Keratinocyte (primary cell): ENCODE results near the gene EIF4E2. TPM values are rescaled to one million over a fixed set of nuclear protein-coding genes. Genes with fewer than 3 reads are reported as not detected.

ENCODE experiments used
- DNase-seq: peaks from one replicate; pipeline ENCODE4 v3.0.0-alpha.2; 2011; ENCODE audit warnings: low read depth, missing footprints, low spot score
- FAIRE-seq: peaks from 2 replicates; lab custom pipeline; 2011; peaks lifted over from hg19 to GRCh38; lab: Jason Lieb, UNC
- H2AFZ ChIP-seq: 2 replicates; pipeline ENCODE4 v1.6.0; 2012; ENCODE audit warnings: low read length, control low read depth, inconsistent platforms; ENCODE audit not compliant: control insufficient read depth
- H3K27ac ChIP-seq: 2 replicates; pipeline ENCODE4 v1.5.1; 2011; ENCODE audit warnings: low read length; ENCODE audit not compliant: control insufficient read depth, insufficient read depth
- H3K27me3 ChIP-seq: 3 replicates; pipeline ENCODE4 v1.6.0; 2011; ENCODE audit warnings: low read length; ENCODE audit not compliant: control insufficient read depth, insufficient read depth; ENCODE audit errors: extremely low read depth
- H3K36me3 ChIP-seq, 2 experiments: 2 replicates in 1 of 2; 3 replicates in 1 of 2; pipeline ENCODE4 v1.5.1; 2011; ENCODE audit warnings: low read length in 2 of 2, mild to moderate bottlenecking in 1 of 2; ENCODE audit not compliant: control insufficient read depth in 2 of 2, insufficient read depth in 2 of 2; ENCODE audit errors: extremely low read depth in 1 of 2
- H3K4me1 ChIP-seq: 3 replicates; pipeline ENCODE4 v1.5.1; 2011; ENCODE audit warnings: low read length; ENCODE audit not compliant: control insufficient read depth, insufficient read depth; ENCODE audit errors: extremely low read depth
- H3K4me2 ChIP-seq: 3 replicates; pipeline ENCODE4 v1.6.0; 2011; ENCODE audit warnings: low read depth, low read length; ENCODE audit not compliant: control insufficient read depth, insufficient read depth; ENCODE audit errors: extremely low read depth
- H3K4me3 ChIP-seq, 3 experiments: fragments of 200-600 bp in 1 of 3; sonication (generic) in 1 of 3; 2 replicates in 2 of 3; 3 replicates in 1 of 3; pipeline ENCODE4 v1.5.1; 2011 to 2016; ENCODE audit warnings: low read length in 3 of 3, mild to moderate bottlenecking in 3 of 3, control low read depth in 2 of 3, inconsistent platforms in 1 of 3, low read depth in 1 of 3, mixed read lengths in 1 of 3, mixed run types in 1 of 3, moderate library complexity in 1 of 3; ENCODE audit not compliant: control insufficient read depth in 2 of 3, insufficient read depth in 2 of 3; ENCODE audit errors: extremely low read depth in 1 of 3
- H3K79me2 ChIP-seq: 2 replicates; pipeline ENCODE4 v1.6.0; 2012; ENCODE audit warnings: low read length; ENCODE audit not compliant: control insufficient read depth, insufficient read depth
- H3K9ac ChIP-seq: 3 replicates; pipeline ENCODE4 v1.6.0; 2011; ENCODE audit warnings: low read length; ENCODE audit not compliant: control insufficient read depth, insufficient read depth; ENCODE audit errors: extremely low read depth
- H3K9me1 ChIP-seq: 3 replicates; pipeline ENCODE4 v1.6.0; 2011; ENCODE audit warnings: low read length; ENCODE audit not compliant: control insufficient read depth, insufficient read depth; ENCODE audit errors: extremely low read depth
- H3K9me3 ChIP-seq: 2 replicates; pipeline ENCODE4 v1.5.1; 2012; ENCODE audit warnings: low read depth, low read length; ENCODE audit not compliant: control insufficient read depth
- H4K20me1 ChIP-seq: 3 replicates; pipeline ENCODE4 v1.6.0; 2011; ENCODE audit warnings: low read length; ENCODE audit not compliant: control insufficient read depth, insufficient read depth; ENCODE audit errors: extremely low read depth
- EZH2 ChIP-seq: IDR thresholded peaks from one replicate; pipeline ENCODE4 v1.6.1; 2012; ENCODE audit warnings: inconsistent platforms, mild to moderate bottlenecking, low read length, moderate library complexity
- dilution Hi-C: fragments of 300-500 bp; cut with MboI; formaldehyde crosslinking; loops from one replicate; pipeline ENCODE4 v1.7.0; 2020; ENCODE audit warnings: low sequenced_read_pairs; ENCODE audit not compliant: extremely low pct_ligation_motif_present
- polyA plus RNA-seq, 5 experiments: library from polyadenylated mRNA; depleted of rRNA in 3 of 5; stranded (reverse) in 3 of 5; stranded (forward) in 1 of 5; unstranded in 1 of 5; fragments of >200 nt; gene quantifications; 1 replicate in 1 of 5; 2 replicates in 3 of 5; 3 replicates in 1 of 5; pipeline versions ENCODE4 v1.2.1 to v1.2.3, GENCODE V29; 2011 to 2012; ENCODE audit warnings: missing spikeins in 2 of 5, low read depth in 1 of 5, low replicate concordance in 1 of 5
- TF ChIP-seq, protein P1 (sequence below), 3 experiments: IDR thresholded peaks in 1 of 3; conservative IDR thresholded peaks in 1 of 3; optimal IDR thresholded peaks in 1 of 3; 2 replicates in 2 of 3; 3 replicates in 1 of 3; pipeline versions ENCODE3 to v1.5.1; 2011; ENCODE audit warnings: low read length in 3 of 3, mild to moderate bottlenecking in 3 of 3, moderate library complexity in 2 of 3, control low read depth in 1 of 3, inconsistent platforms in 1 of 3; ENCODE audit not compliant: insufficient read depth in 2 of 3; ENCODE audit errors: extremely low read depth in 1 of 3

The EIF4E2 gene
- polyA plus RNA-seq, 1 donor (not counting 4 experiments of a cell fraction or from before 2014, with no cell fraction given), result 79.2 TPM

DNA sequence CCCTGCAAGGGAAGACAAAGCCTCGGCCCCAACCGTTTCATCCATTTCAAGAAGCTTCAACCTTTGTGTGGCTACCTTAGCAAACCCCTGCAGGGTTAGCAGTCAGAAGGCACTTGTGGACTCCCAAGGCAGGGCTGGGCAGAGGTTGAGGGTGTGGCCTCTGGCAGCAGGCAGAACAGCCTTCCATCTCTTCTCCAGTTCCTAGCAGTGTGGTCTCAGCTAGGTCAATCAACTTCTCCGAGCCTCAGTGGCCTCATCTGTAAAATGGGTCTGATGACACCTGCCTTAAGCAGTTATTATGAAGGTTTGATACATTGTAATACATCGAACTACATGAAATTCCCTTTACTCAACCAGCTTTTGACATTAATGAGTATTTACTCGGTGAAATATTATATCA lies 37.1 kb upstream of the EIF4E2 start:
- no peaks in the 10 kb centered on the region for H3K4me1 ChIP-seq
- H3K36me3 ChIP-seq, result no peaks in the 10 kb centered on the region
- no peaks in the 10 kb centered on the region for H3K9me1 ChIP-seq
- no peaks in the 10 kb centered on the region for H3K9me3 ChIP-seq
- peaks cover 6% of the 10 kb centered on the region for H3K27me3 ChIP-seq
- no peak overlapping the region for H3K4me3 ChIP-seq
- H3K79me2 ChIP-seq, result no peaks in the 10 kb centered on the region
- dilution Hi-C loops, result no loop called here
- no peak overlapping the region for H2AFZ ChIP-seq
- FAIRE-seq (no peak), DNase-seq (no peak)
- no peak overlapping the region for H3K4me2 ChIP-seq
- H4K20me1 ChIP-seq, result no peaks in the 10 kb centered on the region
- no peak overlapping the region for H3K9ac ChIP-seq
- no peak overlapping the region for H3K27ac ChIP-seq
- TF ChIP-seq, protein P1, sequence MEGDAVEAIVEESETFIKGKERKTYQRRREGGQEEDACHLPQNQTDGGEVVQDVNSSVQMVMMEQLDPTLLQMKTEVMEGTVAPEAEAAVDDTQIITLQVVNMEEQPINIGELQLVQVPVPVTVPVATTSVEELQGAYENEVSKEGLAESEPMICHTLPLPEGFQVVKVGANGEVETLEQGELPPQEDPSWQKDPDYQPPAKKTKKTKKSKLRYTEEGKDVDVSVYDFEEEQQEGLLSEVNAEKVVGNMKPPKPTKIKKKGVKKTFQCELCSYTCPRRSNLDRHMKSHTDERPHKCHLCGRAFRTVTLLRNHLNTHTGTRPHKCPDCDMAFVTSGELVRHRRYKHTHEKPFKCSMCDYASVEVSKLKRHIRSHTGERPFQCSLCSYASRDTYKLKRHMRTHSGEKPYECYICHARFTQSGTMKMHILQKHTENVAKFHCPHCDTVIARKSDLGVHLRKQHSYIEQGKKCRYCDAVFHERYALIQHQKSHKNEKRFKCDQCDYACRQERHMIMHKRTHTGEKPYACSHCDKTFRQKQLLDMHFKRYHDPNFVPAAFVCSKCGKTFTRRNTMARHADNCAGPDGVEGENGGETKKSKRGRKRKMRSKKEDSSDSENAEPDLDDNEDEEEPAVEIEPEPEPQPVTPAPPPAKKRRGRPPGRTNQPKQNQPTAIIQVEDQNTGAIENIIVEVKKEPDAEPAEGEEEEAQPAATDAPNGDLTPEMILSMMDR (optimal IDR thresholded peaks at IDR 0.05 in 1 of 3, IDR thresholded peaks at IDR 0.05 in 1 of 3, conservative IDR thresholded peaks at IDR 0.05 in 1 of 3; ENCODE audit: extremely low read depth in 1 of 3, insufficient read depth in 2 of 3, low read length in 3 of 3), result no peak
- TF ChIP-seq EZH2, result no peak

DNA sequence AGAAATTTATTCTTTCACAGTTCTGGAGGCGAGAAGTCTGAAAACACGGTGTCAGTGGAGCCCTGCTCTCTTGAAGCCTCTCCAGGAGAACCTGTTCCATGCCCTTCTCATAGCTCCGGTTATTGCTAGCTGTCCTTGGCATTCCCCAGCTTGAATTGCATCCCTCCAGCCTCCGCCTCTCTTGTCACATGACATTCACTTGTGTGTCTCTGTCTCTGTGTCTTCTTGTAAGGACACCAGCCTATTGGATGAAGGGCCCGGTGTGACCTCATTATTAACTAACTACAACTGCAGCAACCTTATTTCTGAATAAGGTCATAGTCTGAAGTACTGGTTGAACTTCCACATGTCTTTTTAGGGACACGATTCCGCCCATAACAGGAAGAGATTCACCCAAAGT lies 34.9 kb upstream of the EIF4E2 start:
- no peaks in the 10 kb centered on the region for H3K9me3 ChIP-seq
- dilution Hi-C loops, result no loop called here
- no peak overlapping the region for H3K4me3 ChIP-seq
- H3K9ac ChIP-seq, result no peak overlapping the region
- H3K27me3 ChIP-seq, result peaks cover 11% of the 10 kb centered on the region
- no peaks in the 10 kb centered on the region for H4K20me1 ChIP-seq
- no peaks in the 10 kb centered on the region for H3K9me1 ChIP-seq
- no peaks in the 10 kb centered on the region for H3K36me3 ChIP-seq
- H3K4me1 ChIP-seq, result no peaks in the 10 kb centered on the region
- no peaks in the 10 kb centered on the region for H3K79me2 ChIP-seq
- no peak overlapping the region for H2AFZ ChIP-seq
- no peak for TF ChIP-seq EZH2
- TF ChIP-seq, protein P1 (optimal IDR thresholded peaks at IDR 0.05 in 1 of 3, IDR thresholded peaks at IDR 0.05 in 1 of 3, conservative IDR thresholded peaks at IDR 0.05 in 1 of 3; ENCODE audit: extremely low read depth in 1 of 3, insufficient read depth in 2 of 3, low read length in 3 of 3), result no peak
- DNase-seq (no peak), FAIRE-seq (no peak)
- no peak overlapping the region for H3K4me2 ChIP-seq
- no peak overlapping the region for H3K27ac ChIP-seq
